Kidney epithelial cell (primary cell): ENCODE measurements around the gene CA5A. TPM values are rescaled to one million over a fixed set of nuclear protein-coding genes. Genes with fewer than 3 reads are reported as not detected.
"Not testable (repeated sequence)": the region's sequence is repeated elsewhere in the genome, so short reads cannot be mapped to it uniquely, and the experiment has no call there.

Source experiments
- DNase-seq: peaks from one replicate; pipeline ENCODE4 v3.0.0-alpha.2; 2010; ENCODE audit warnings: low read depth
- H3K27me3 ChIP-seq: 2 replicates; pipeline ENCODE4 v1.6.0; 2011; ENCODE audit warnings: low read length; ENCODE audit not compliant: control insufficient read depth, insufficient read depth
- H3K36me3 ChIP-seq: 2 replicates; pipeline ENCODE4 v1.5.1; 2011; ENCODE audit warnings: low read length; ENCODE audit not compliant: control insufficient read depth, insufficient read depth
- H3K4me3 ChIP-seq: 2 replicates; pipeline ENCODE4 v1.5.1; 2011; ENCODE audit warnings: low read depth, mild to moderate bottlenecking, control low read depth, low read length
- CTCF ChIP-seq: IDR thresholded peaks from 2 replicates; pipeline ENCODE4 v1.5.1; 2011; ENCODE audit warnings: mild to moderate bottlenecking, moderate library complexity, low read length, control low read depth, inconsistent platforms; ENCODE audit not compliant: insufficient read depth, poor library complexity, severe bottlenecking
- total RNA-seq: library from RNA; depleted of rRNA; stranded (reverse); fragments of >200 nt; gene quantifications from 2 replicates; pipeline ENCODE4 v1.2.3, GENCODE V29; 2015

The CA5A gene
- not detected in 2 replicates for total RNA-seq

GRCh38 chr16:87936375-87937230 lies at the start of gene CA5A:
Gene CA5A, minus strand, starts transcription at chr16:87936529. Its CDS starts 79 bp downstream, at chr16:87936450.
- Histone ChIP-seq H3K27me3 (no peaks in the 10 kb centered on the region), H3K4me3 (no peak within 1 kb of the TSS)
- TF ChIP-seq CTCF: no peak

GRCh38 chr16:87985493-87985892 lies 49.2 kb upstream of the CA5A start:
- not testable (repeated sequence) for H3K4me3 ChIP-seq, DNase-seq, H3K36me3 ChIP-seq, H3K27me3 ChIP-seq

More at GRCh38 chr16:87936375-87937230, at the start of gene CA5A:
- DNase-seq: no peak
- H3K36me3 ChIP-seq: no peaks in the 10 kb centered on the region

- no peak for DNase-seq
- no peaks in the 10 kb centered on the region for H3K27me3 ChIP-seq
- H3K36me3 ChIP-seq: no peaks in the 10 kb centered on the region
- no peak overlapping the region for H3K4me3 ChIP-seq
- TF ChIP-seq CTCF: no peak
These were observed 48.4 kb upstream of the CA5A start for GRCh38 chr16:87984632-87985267.

GRCh38 chr16:87984180-87984579 lies 47.9 kb upstream of the CA5A start:
- not testable (repeated sequence) for H3K4me3 ChIP-seq, H3K36me3 ChIP-seq, DNase-seq, H3K27me3 ChIP-seq

- not testable (repeated sequence) for H3K27me3 ChIP-seq, H3K36me3 ChIP-seq, H3K4me3 ChIP-seq
- peak; percentile 12 for DNase-seq
These were observed 47.4 kb upstream of the CA5A start for GRCh38 chr16:87983737-87984097.

GRCh38 chr16:87983072-87983736 lies 46.9 kb upstream of the CA5A start:
- H3K36me3 ChIP-seq, H3K27me3 ChIP-seq, H3K4me3 ChIP-seq, DNase-seq: not testable (repeated sequence)
- peak; percentile 60 for TF ChIP-seq CTCF

- Histone ChIP-seq H3K4me3 (no peak overlapping the region), H3K27me3 (no peaks in the 10 kb centered on the region), H3K36me3 (no peaks in the 10 kb centered on the region)
- DNase-seq: no peak
- no peak for TF ChIP-seq CTCF
These were observed 46.3 kb upstream of the CA5A start for GRCh38 chr16:87982581-87983041.

- H3K27me3 ChIP-seq, H3K36me3 ChIP-seq, DNase-seq, H3K4me3 ChIP-seq: not testable (repeated sequence)
These were observed 45.0 kb upstream of the CA5A start for GRCh38 chr16:87981376-87981775.

- H3K4me3 ChIP-seq, H3K27me3 ChIP-seq, DNase-seq, H3K36me3 ChIP-seq: not testable (repeated sequence)
These were observed 43.7 kb upstream of the CA5A start for GRCh38 chr16:87979911-87980630.
